H9 (cell line): Measurements from ENCODE around the gene EML4. TPM values are rescaled to one million over a fixed set of nuclear protein-coding genes. Genes with fewer than 3 reads are reported as not detected.

Experiments used
- DNase-seq: peaks from one replicate; pipeline ENCODE4 v3.0.0-alpha.2; 2017
- H2AFZ ChIP-seq: one replicate; pipeline ENCODE4 v1.6.1; 2013; ENCODE audit warnings: mild to moderate bottlenecking, low read length, control low read depth, moderate library complexity
- H2AK5ac ChIP-seq: 2 replicates; pipeline ENCODE4 v1.6.1; 2013; ENCODE audit warnings: low read length, control low read depth, mixed read lengths; ENCODE audit not compliant: insufficient read length
- H2BK120ac ChIP-seq: one replicate; pipeline ENCODE4 v1.6.1; 2013; ENCODE audit warnings: low read depth, mild to moderate bottlenecking, low read length, control low read depth, inconsistent platforms; ENCODE audit not compliant: poor library complexity, severe bottlenecking
- H2BK12ac ChIP-seq: 2 replicates; pipeline ENCODE4 v1.6.1; 2013; ENCODE audit warnings: low read length, control low read depth, mixed read lengths, low read depth; ENCODE audit not compliant: insufficient read length
- H2BK15ac ChIP-seq: 2 replicates; pipeline ENCODE4 v1.6.1; 2013; ENCODE audit warnings: low read depth, low read length, control low read depth
- H2BK20ac ChIP-seq: one replicate; pipeline ENCODE4 v1.6.1; 2013; ENCODE audit warnings: low read depth, mild to moderate bottlenecking, low read length, control low read depth, inconsistent platforms; ENCODE audit not compliant: poor library complexity, severe bottlenecking
- H2BK5ac ChIP-seq: 2 replicates; pipeline ENCODE4 v1.6.1; 2013; ENCODE audit warnings: low read length, control low read depth, mixed read lengths; ENCODE audit not compliant: insufficient read length
- H3K14ac ChIP-seq: 2 replicates; pipeline ENCODE4 v1.6.1; 2013; ENCODE audit warnings: low read length, control low read depth; ENCODE audit not compliant: insufficient read depth
- H3K18ac ChIP-seq: 2 replicates; pipeline ENCODE4 v1.6.1; 2013; ENCODE audit warnings: low read depth, mild to moderate bottlenecking, mixed read lengths, low read length, control low read depth; ENCODE audit not compliant: insufficient read length
- H3K23ac ChIP-seq: 2 replicates; pipeline ENCODE4 v1.6.1; 2013; ENCODE audit warnings: low read length, control low read depth, mixed read lengths, low read depth; ENCODE audit not compliant: insufficient read length
- H3K23me2 ChIP-seq: 2 replicates; pipeline ENCODE4 v1.6.1; 2013; ENCODE audit warnings: low read depth, mild to moderate bottlenecking, mixed read lengths, low read length, control low read depth; ENCODE audit not compliant: insufficient read length, poor library complexity, severe bottlenecking
- H3K27ac ChIP-seq: 2 replicates; pipeline ENCODE4 v1.5.1; 2013; ENCODE audit warnings: low read length, control low read depth, mixed read lengths, low read depth; ENCODE audit not compliant: insufficient read length
- H3K27me3 ChIP-seq: 2 replicates; pipeline ENCODE4 v1.6.1; 2013; ENCODE audit warnings: low read length, control low read depth, inconsistent platforms; ENCODE audit not compliant: insufficient read depth
- H3K4ac ChIP-seq: 2 replicates; pipeline ENCODE4 v1.6.1; 2013; ENCODE audit warnings: low read depth, mild to moderate bottlenecking, control low read depth, inconsistent platforms, low read length, moderate library complexity
- H3K4me1 ChIP-seq: 2 replicates; pipeline ENCODE4 v1.6.1; 2013; ENCODE audit warnings: low read length, control low read depth, inconsistent platforms; ENCODE audit not compliant: insufficient read depth
- H3K4me2 ChIP-seq: 2 replicates; pipeline ENCODE4 v1.6.1; 2013; ENCODE audit warnings: low read length, control low read depth, mixed read lengths; ENCODE audit not compliant: insufficient read length, insufficient read depth
- H3K56ac ChIP-seq: 2 replicates; pipeline ENCODE4 v1.6.1; 2013; ENCODE audit warnings: low read depth, mild to moderate bottlenecking, mixed read lengths, low read length, control low read depth; ENCODE audit not compliant: insufficient read length
- H3K79me1 ChIP-seq: 2 replicates; pipeline ENCODE4 v1.6.1; 2013; ENCODE audit warnings: low read depth, mild to moderate bottlenecking, moderate library complexity, low read length, control low read depth, inconsistent platforms; ENCODE audit not compliant: insufficient read depth, poor library complexity, severe bottlenecking
- H3K79me2 ChIP-seq: 2 replicates; pipeline ENCODE4 v1.6.1; 2013; ENCODE audit warnings: low read length, control low read depth, inconsistent platforms; ENCODE audit not compliant: insufficient read depth
- H3K9ac ChIP-seq: 2 replicates; pipeline ENCODE4 v1.6.1; 2013; ENCODE audit warnings: low read length, control low read depth, mixed read lengths; ENCODE audit not compliant: insufficient read length; ENCODE audit errors: extremely low read depth
- H3K9me3 ChIP-seq: one replicate; pipeline ENCODE4 v1.6.1; 2013; ENCODE audit warnings: low read depth, low read length, inconsistent platforms; ENCODE audit not compliant: control insufficient read depth
- H3T11ph ChIP-seq: one replicate; pipeline ENCODE4 v1.6.1; 2013; ENCODE audit warnings: mild to moderate bottlenecking, low read length, control low read depth, inconsistent platforms
- H4K20me1 ChIP-seq: one replicate; pipeline ENCODE4 v1.6.1; 2013; ENCODE audit not compliant: control insufficient read depth, insufficient read length, insufficient read depth
- H4K5ac ChIP-seq: 2 replicates; pipeline ENCODE4 v1.6.1; 2013; ENCODE audit warnings: low read depth, mild to moderate bottlenecking, mixed read lengths, low read length, control low read depth; ENCODE audit not compliant: insufficient read length
- H4K8ac ChIP-seq: replicated peaks from 2 replicates; pipeline ENCODE4 v1.6.1; 2013; ENCODE audit warnings: low read length, control low read depth, mixed read lengths, low read depth; ENCODE audit not compliant: insufficient read length
- H4K91ac ChIP-seq: 2 replicates; pipeline ENCODE4 v1.6.1; 2013; ENCODE audit warnings: low read depth, mild to moderate bottlenecking, moderate library complexity, mixed read lengths, low read length, control low read depth; ENCODE audit not compliant: insufficient read length
- H3K27ac Mint-ChIP-seq, 3 experiments: 2 replicates in 2 of 3; 3 replicates in 1 of 3; pipeline ENCODE4 v1.8.0; 2020 to 2021; ENCODE audit warnings: mixed read lengths in 3 of 3, mild to moderate bottlenecking in 1 of 3, moderate library complexity in 1 of 3
- H3K27me3 Mint-ChIP-seq: 2 replicates; pipeline ENCODE4 v1.8.0; 2021; ENCODE audit warnings: low read depth, mild to moderate bottlenecking, moderate library complexity, mixed read lengths
- H3K36me3 Mint-ChIP-seq, 3 experiments: 2 replicates in 2 of 3; 3 replicates in 1 of 3; pipeline ENCODE4 v1.8.0; 2020 to 2021; ENCODE audit warnings: low read depth in 3 of 3, mixed read lengths in 3 of 3; ENCODE audit not compliant: insufficient read depth in 1 of 3
- H3K4me1 Mint-ChIP-seq, 2 experiments: 2 replicates each; pipeline ENCODE4 v1.8.0; 2020; ENCODE audit warnings: mixed read lengths in 2 of 2
- H3K4me3 Mint-ChIP-seq, 2 experiments: 2 replicates in 1 of 2; 3 replicates in 1 of 2; pipeline ENCODE4 v1.8.0; 2020 to 2021; ENCODE audit warnings: mild to moderate bottlenecking in 2 of 2, mixed read lengths in 2 of 2, moderate library complexity in 1 of 2
- H3K9me3 Mint-ChIP-seq, 2 experiments: 2 replicates in 1 of 2; 3 replicates in 1 of 2; pipeline ENCODE4 v1.8.0; 2020; ENCODE audit warnings: mild to moderate bottlenecking in 2 of 2, mixed read lengths in 2 of 2, moderate library complexity in 1 of 2
- CTCF ChIP-seq: fragments of 200-600 bp; sonication (generic); conservative IDR thresholded peaks from 3 replicates; pipeline ENCODE4 v1.8.0; 2021; ENCODE audit warnings: antibody characterized with exemption, mild to moderate bottlenecking
- WGBS: extraction: QIAGEN DNeasy Blood & Tissue Kit; methylation state at CpG from one replicate; pipeline ENCODE4 v1.1.7; 2013; ENCODE audit warnings: missing lambda C conversion rate, low lambda C conversion rate, mixed read lengths; ENCODE audit not compliant: insufficient read length; ENCODE audit errors: extremely low coverage; 5-methylcytosine and 5-hydroxymethylcytosine counted together
- total RNA-seq: library from RNA; stranded (reverse); gene quantifications from 2 replicates; pipeline ENCODE4 v1.2.1, GENCODE V29; 2021

Gene EML4
- total RNA-seq, 1 experiment from 2014 or later = 68.6 TPM

GRCh38 chr2:42218712-42219111, 49.6 kb downstream of the EML4 start:
- Histone ChIP-seq H4K5ac (no peak overlapping the region), H2BK120ac (no peak overlapping the region), H3K4ac (no peak overlapping the region), H2AFZ (no peak overlapping the region), H3T11ph (no peak overlapping the region), H3K79me2 (peaks cover 6% of the 10 kb centered on the region; the same call in 1 of the 2 replicates), H3K56ac (no peak overlapping the region), H3K79me1 (peaks cover 5% of the 10 kb centered on the region), H4K8ac (no peak overlapping the region), H3K27ac (no peak overlapping the region), H2AK5ac (no peak overlapping the region), H2BK15ac (no peak overlapping the region), H3K9ac (no peak overlapping the region), H3K4me1 (no peaks in the 10 kb centered on the region), H3K9me3 (no peaks in the 10 kb centered on the region), H3K23me2 (no peaks in the 10 kb centered on the region), H4K20me1 (no peaks in the 10 kb centered on the region), H2BK20ac (no peak overlapping the region), H3K4me2 (no peak overlapping the region), H3K18ac (no peak overlapping the region), H3K23ac (no peak overlapping the region), H2BK12ac (no peak overlapping the region), H2BK5ac (no peak overlapping the region), H4K91ac (no peak overlapping the region), H3K27me3 (no peaks in the 10 kb centered on the region), H3K14ac (no peak overlapping the region)
- H3K4me1 Mint-ChIP-seq = peaks cover 8 to 13% of the 10 kb centered on the region in 2 experiments
- no peak for TF ChIP-seq CTCF
- no peak overlapping the region for H3K4me3 Mint-ChIP-seq
- DNase-seq = no peak
- no peak overlapping the region for H3K27ac Mint-ChIP-seq
- no peaks in the 10 kb centered on the region for H3K27me3 Mint-ChIP-seq
- no peaks in the 10 kb centered on the region for H3K9me3 Mint-ChIP-seq
- WGBS = no CpG with 5 or more reads among the region's 3 CpGs
- peaks cover 0 to 13% (median 4%) of the 10 kb centered on the region in 3 experiments; a peak in 3 of 7 replicates for H3K36me3 Mint-ChIP-seq
